GM12878 (cell line): ENCODE results near the gene BMAL1. TPM values are rescaled to one million over a fixed set of nuclear protein-coding genes. Genes with fewer than 3 reads are reported as not detected.

Experiments
- CHD2 ChIP-seq: IDR thresholded peaks from 2 replicates; pipeline ENCODE4 v1.6.1; 2011; ENCODE audit warnings: low read depth, low read length, improper control_type of control experiment, borderline replicate concordance
- CUX1 ChIP-seq: IDR thresholded peaks from 2 replicates; pipeline ENCODE4 v1.6.1; 2012; ENCODE audit warnings: improper control_type of control experiment, low read depth, low read length; ENCODE audit not compliant: insufficient replicate concordance
- HSF1 ChIP-seq: fragments of 150-350 bp; IDR thresholded peaks from 2 replicates; pipeline ENCODE4 v1.6.1; 2014; ENCODE audit warnings: mild to moderate bottlenecking, low read depth, low read length
- PBX3 ChIP-seq: IDR thresholded peaks from 2 replicates; pipeline ENCODE4 v1.6.1; 2011; ENCODE audit warnings: mild to moderate bottlenecking, low read depth, low read length, moderate library complexity; ENCODE audit not compliant: insufficient replicate concordance
- REST ChIP-seq: IDR thresholded peaks from 2 replicates; pipeline ENCODE4 v1.6.1; 2012; ENCODE audit warnings: mild to moderate bottlenecking, low read depth, low read length
- SMC3 ChIP-seq: IDR thresholded peaks from 2 replicates; pipeline ENCODE4 v1.6.1; 2011; ENCODE audit warnings: low read length, improper control_type of control experiment, borderline replicate concordance
- USF1 ChIP-seq: IDR thresholded peaks from 2 replicates; pipeline ENCODE4 v1.6.1; 2011; ENCODE audit warnings: borderline replicate concordance, low read depth, mild to moderate bottlenecking, moderate library complexity, mixed read lengths, low read length; ENCODE audit not compliant: insufficient read depth; ENCODE audit errors: extremely low read length
- USF2 ChIP-seq: IDR thresholded peaks from 2 replicates; pipeline ENCODE4 v1.6.1; 2011; ENCODE audit warnings: low read depth, low read length, improper control_type of control experiment, borderline replicate concordance
- polyA plus RNA-seq, 11 experiments: library from polyadenylated mRNA; depleted of rRNA in 4 of 11; unstranded in 6 of 11; stranded (reverse) in 5 of 11; fragments of >200 nt; fragmentation: Nextera tagmentation in 4 of 11; fragmentation: Illumina TruSeq in 1 of 11; extraction: Ambion mirVana in 4 of 11; extraction: Trizol in 1 of 11; gene quantifications; 1 replicate in 1 of 11; 2 replicates in 10 of 11; pipeline versions ENCODE4 v1.2.1 to v1.2.3, GENCODE V29; 2011 to 2016; ENCODE audit warnings: inconsistent platforms in 2 of 11, missing spikeins in 2 of 11, low read depth in 1 of 11
- total RNA-seq, 4 experiments: library from RNA; depleted of rRNA in 3 of 4; stranded (reverse); fragments of >200 nt in 3 of 4; fragmentation: Illumina TruSeq in 1 of 4; extraction: Trizol in 1 of 4; gene quantifications; 2 replicates each; pipeline versions ENCODE4 v1.2.1 to v1.2.3, GENCODE V29; 2013 to 2021

The BMAL1 gene
- total and polyA plus RNA-seq, 10 of the 15 experiments (the other 5 are each of a cell fraction or from before 2014, with no cell fraction given): 3.5 to 40.6 (median 13.6) TPM

GRCh38 chr11:13237761-13238160 is 39.8 kb upstream of the BMAL1 start (continued):
- no peak for TF ChIP-seq PBX3
- no peak for TF ChIP-seq REST
- TF ChIP-seq HSF1: no peak
- no peak for TF ChIP-seq USF1
- TF ChIP-seq USF2: no peak
- no peak for TF ChIP-seq CHD2
- TF ChIP-seq CUX1: no peak
- no peak for TF ChIP-seq SMC3
